SK-N-MC (cell line): ENCODE measurements around the gene GPR150.

Experiments
- DNase-seq: peaks from one replicate; pipeline ENCODE4 v3.0.0-alpha.2; 2011; ENCODE audit warnings: low read depth, low spot score
- H3K27ac ChIP-seq: fragments of 200-600 bp; sonication (generic); 2 replicates; pipeline ENCODE4 v1.5.1; 2016; ENCODE audit warnings: mixed run types
- H3K36me3 ChIP-seq: fragments of 200-600 bp; sonication (generic); 2 replicates; pipeline ENCODE4 v1.6.1; 2017; ENCODE audit warnings: antibody characterized with exemption, low read length, mixed read lengths; ENCODE audit not compliant: insufficient read depth
- H3K4me3 ChIP-seq: fragments of 200-600 bp; sonication (generic); 2 replicates; pipeline ENCODE4 v1.5.1; 2016
- H3K9ac ChIP-seq: fragments of 200-600 bp; sonication (generic); 2 replicates; pipeline ENCODE4 v1.8.0; 2017; ENCODE audit warnings: mixed run types, mixed read lengths; ENCODE audit not compliant: insufficient read length
- H3K9me3 ChIP-seq: fragments of 200-600 bp; sonication (generic); 2 replicates; pipeline ENCODE4 v1.6.1; 2017; ENCODE audit warnings: low read depth, mild to moderate bottlenecking, antibody characterized with exemption, low read length, moderate library complexity, mixed read lengths
- EZH2 ChIP-seq: fragments of 200-600 bp; sonication (generic); IDR thresholded peaks from one replicate; pipeline ENCODE4 v1.6.1; 2017; ENCODE audit warnings: antibody characterized with exemption
- FOXP2 ChIP-seq: optimal IDR thresholded peaks from 2 replicates; pipeline ENCODE3; 2011; ENCODE audit warnings: mild to moderate bottlenecking, moderate library complexity; ENCODE audit not compliant: insufficient read depth; ENCODE audit errors: extremely low read length, control extremely low read depth
- POLR2AphosphoS5 ChIP-seq: IDR thresholded peaks from 2 replicates; pipeline ENCODE4 v1.6.1; 2012; ENCODE audit warnings: mild to moderate bottlenecking, low read depth, low read length, borderline replicate concordance

Gene GPR150

DNA sequence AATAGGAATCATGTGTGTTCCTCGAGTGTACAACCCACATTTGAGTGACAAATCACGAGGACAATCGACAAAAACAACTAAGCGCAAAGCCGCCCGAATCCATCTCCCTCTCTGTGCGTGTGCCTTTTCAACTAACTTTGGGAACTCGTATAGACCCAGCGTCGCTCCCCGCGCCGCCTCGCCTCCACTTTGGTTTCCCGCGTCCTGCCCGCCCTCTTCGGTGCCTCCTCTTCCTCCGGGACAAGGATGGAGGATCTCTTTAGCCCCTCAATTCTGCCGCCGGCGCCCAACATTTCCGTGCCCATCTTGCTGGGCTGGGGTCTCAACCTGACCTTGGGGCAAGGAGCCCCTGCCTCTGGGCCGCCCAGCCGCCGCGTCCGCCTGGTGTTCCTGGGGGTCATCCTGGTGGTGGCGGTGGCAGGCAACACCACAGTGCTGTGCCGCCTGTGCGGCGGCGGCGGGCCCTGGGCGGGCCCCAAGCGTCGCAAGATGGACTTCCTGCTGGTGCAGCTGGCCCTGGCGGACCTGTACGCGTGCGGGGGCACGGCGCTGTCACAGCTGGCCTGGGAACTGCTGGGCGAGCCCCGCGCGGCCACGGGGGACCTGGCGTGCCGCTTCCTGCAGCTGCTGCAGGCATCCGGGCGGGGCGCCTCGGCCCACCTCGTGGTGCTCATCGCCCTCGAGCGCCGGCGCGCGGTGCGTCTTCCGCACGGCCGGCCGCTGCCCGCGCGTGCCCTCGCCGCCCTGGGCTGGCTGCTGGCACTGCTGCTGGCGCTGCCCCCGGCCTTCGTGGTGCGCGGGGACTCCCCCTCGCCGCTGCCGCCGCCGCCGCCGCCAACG is at the start of gene GPR150:
Gene GPR150, plus strand, starts transcription at position 58 of the 840 bp plus-strand sequence. Its CDS starts 189 bp downstream, at position 247.
- Histone ChIP-seq H3K27ac (no peak within 1 kb of the TSS), H3K9ac (no peak within 1 kb of the TSS), H3K4me3 (no peak within 1 kb of the TSS), H3K9me3 (no peaks in the 10 kb centered on the region), H3K36me3 (no peaks in the 10 kb centered on the region)
- TF ChIP-seq POLR2AphosphoS5 (no peak), FOXP2 (no peak), EZH2 (no peak)
- DNase-seq = no peak

DNA sequence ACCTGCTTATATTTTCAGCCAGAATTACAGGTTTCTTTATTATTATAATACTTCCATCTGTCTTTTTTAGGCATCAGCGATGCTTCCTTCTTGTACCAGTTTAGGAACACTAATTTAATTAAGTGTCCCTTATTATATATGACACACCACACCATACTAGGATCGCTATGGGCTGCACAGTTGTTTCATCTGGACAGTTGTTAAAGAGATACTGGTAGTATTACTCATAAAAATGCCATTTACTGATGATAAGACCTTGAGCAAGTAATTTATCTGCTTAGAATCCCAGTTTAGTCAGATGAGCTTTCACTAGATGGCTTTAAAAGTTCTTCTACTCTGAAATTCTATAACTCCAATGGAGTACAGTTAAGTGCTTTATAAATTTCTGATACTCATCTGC is 47.9 kb upstream of the GPR150 start:
- Histone ChIP-seq H3K9ac (no peak overlapping the region), H3K9me3 (no peaks in the 10 kb centered on the region), H3K27ac (no peak overlapping the region), H3K36me3 (peaks cover 6% of the 10 kb centered on the region; the same call in 1 of the 2 replicates), H3K4me3 (no peak overlapping the region)
- no peak for DNase-seq
- TF ChIP-seq FOXP2 (no peak), EZH2 (no peak), POLR2AphosphoS5 (no peak)

DNA sequence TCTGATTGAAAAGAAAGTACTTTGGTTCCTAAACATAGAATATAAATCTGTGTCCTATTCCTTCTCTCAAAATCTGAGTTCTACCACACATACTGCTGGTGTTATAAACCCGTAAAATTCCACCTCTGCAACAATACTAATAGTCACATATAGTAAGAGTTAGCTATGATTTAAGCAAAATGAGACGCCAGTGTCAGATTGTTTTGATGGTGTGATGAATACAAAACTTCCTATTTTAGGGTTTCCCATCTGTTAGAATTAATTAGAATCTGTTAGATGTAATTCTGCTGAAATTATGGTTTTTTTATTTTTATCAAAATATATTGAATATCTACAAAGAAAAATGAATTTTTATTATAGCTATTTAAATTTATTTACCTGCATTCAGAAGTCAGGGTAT is 38.3 kb upstream of the GPR150 start:
- no peak for DNase-seq
- Histone ChIP-seq H3K27ac (no peak overlapping the region), H3K4me3 (no peak overlapping the region), H3K9ac (no peak overlapping the region), H3K9me3 (no peaks in the 10 kb centered on the region), H3K36me3 (no peaks in the 10 kb centered on the region)
- no peak for TF ChIP-seq FOXP2
- TF ChIP-seq POLR2AphosphoS5 = no peak
- TF ChIP-seq EZH2 = no peak

DNA sequence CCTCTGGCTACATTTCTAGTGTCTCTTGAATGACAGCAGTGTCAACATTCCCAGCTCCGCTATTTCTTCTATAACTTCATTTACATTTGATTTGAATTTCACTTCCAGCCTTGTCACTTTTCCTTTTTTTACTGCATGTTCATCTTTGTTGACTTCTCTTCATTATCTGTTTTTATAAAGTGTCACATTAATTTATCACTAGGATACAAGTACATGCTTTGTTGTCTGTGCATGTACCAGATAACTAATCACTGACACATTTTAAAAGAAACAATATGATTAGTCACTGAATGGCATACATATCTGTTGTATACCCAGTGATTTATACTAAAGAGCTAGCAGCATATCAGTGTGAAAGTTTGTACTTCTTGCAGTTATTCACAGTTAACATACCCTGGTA is 35.9 kb upstream of the GPR150 start:
- no peaks in the 10 kb centered on the region for H3K36me3 ChIP-seq
- no peak for TF ChIP-seq EZH2
- TF ChIP-seq POLR2AphosphoS5 = no peak
- no peak for TF ChIP-seq FOXP2
- no peak overlapping the region for H3K9ac ChIP-seq

DNA sequence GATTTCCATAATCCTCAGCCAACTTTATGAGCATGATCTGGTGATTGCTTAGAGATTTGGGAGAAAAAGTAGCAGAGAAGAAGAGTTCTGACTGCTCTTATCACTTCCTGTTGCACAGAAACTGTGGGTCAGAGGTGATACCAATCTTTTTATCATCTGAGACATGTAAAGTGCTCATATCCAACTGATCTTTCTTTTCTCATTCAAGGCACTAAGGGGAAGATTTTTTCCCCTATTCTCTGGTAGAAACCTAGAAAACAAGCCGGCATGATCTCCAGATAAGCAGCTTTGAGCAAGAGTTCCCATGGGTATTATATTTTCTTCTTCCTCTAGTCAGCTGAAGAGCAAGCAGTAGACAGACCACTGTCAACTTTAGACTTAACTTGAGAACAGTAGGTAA is 29.0 kb upstream of the GPR150 start:
- H3K9ac ChIP-seq = no peak overlapping the region

More for the DNA sequence above, 35.9 kb upstream of the GPR150 start:
- DNase-seq = no peak
- H3K4me3 ChIP-seq = no peak overlapping the region
- H3K9me3 ChIP-seq = no peaks in the 10 kb centered on the region
- H3K27ac ChIP-seq = no peak overlapping the region

DNA sequence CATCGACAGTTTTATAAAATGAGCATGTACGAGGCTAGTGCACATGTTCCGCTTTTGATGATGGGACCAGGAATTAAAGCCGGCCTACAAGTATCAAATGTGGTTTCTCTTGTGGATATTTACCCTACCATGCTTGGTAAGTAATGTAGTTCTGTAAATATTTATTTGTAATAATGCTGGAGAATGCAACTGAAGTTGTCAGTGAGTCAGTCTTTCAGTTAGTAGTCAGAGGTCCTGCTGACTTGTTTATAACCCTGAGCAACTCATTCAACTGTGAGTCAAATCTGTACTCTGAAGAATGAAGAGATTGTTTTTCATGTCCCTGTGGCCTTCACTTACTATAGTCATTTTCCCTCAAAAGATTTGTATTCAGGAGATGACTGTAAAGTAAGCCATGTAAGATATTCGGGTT is 28.4 kb upstream of the GPR150 start:
- no peak for TF ChIP-seq EZH2
- no peak for TF ChIP-seq POLR2AphosphoS5
- no peak for TF ChIP-seq FOXP2
- H3K36me3 ChIP-seq = no peaks in the 10 kb centered on the region
- DNase-seq = no peak
- H3K27ac ChIP-seq = no peak overlapping the region
- H3K4me3 ChIP-seq = no peak overlapping the region
- H3K9me3 ChIP-seq = no peaks in the 10 kb centered on the region
- no peak overlapping the region for H3K9ac ChIP-seq

More for the DNA sequence above, 29.0 kb upstream of the GPR150 start:
- TF ChIP-seq EZH2 (no peak), FOXP2 (no peak)
- H3K4me3 ChIP-seq = no peak overlapping the region
- no peak for DNase-seq
- no peak overlapping the region for H3K27ac ChIP-seq
- H3K36me3 ChIP-seq = no peaks in the 10 kb centered on the region
- H3K9me3 ChIP-seq = no peaks in the 10 kb centered on the region

DNA sequence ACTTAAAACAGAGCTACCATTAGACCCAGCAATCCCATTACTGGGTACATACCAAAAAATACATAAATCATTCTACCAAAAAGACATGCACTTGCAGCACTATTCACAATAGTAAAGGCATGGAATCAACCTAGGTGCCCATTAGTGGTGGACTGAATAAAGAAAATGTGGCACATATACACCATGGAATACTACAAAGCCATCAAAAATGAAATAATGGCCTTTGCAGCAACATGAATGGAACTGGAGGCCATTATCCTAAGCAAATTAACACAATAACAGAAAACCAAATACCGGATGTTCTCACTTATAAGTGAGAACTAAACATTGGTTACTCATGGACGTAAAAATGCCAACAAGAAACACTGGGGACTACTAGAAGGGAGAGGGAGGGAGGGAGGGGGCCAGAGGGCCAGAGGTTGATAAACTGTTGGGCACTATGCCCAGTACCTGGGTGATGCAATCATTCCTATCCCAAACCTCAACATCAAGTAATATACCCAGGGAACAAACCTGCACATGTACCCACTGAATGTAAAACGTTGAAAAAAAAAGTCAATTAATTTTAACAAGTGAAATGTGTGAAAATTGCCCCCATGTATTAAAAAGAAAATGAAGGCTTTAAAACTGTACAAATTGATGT is 24.5 kb upstream of the GPR150 start:
- H3K36me3 ChIP-seq = no peaks in the 10 kb centered on the region
- TF ChIP-seq FOXP2 = no peak
- TF ChIP-seq EZH2 = no peak
- TF ChIP-seq POLR2AphosphoS5 = no peak
- no peak overlapping the region for H3K4me3 ChIP-seq
- no peak overlapping the region for H3K27ac ChIP-seq
- H3K9ac ChIP-seq = no peak overlapping the region
- no peaks in the 10 kb centered on the region for H3K9me3 ChIP-seq
- DNase-seq = no peak

DNA sequence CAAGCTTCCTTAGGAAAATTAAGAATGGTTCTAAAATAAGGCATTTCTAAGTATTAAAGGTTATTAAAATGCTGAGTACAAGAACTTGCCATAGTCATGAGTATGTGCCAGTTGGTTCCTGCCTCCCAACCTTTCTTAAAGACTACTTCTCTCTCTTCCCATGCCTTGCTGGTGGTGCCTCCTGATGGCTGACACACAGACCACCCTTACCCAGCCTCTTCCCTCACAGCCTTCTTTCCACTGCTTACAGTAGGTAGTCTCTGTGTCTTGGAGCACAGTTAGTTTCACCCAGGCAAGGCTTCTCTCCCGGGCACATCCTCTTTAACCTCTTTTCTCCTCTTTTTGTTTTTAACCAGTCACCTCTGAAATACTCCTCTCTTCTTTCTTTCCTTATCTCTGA is 20.6 kb upstream of the GPR150 start:
- no peak for TF ChIP-seq EZH2
- no peak for TF ChIP-seq FOXP2
- TF ChIP-seq POLR2AphosphoS5 = no peak
- H3K9me3 ChIP-seq = no peaks in the 10 kb centered on the region
- no peak overlapping the region for H3K27ac ChIP-seq
- no peaks in the 10 kb centered on the region for H3K36me3 ChIP-seq
- H3K9ac ChIP-seq = no peak overlapping the region
- DNase-seq = no peak
- no peak overlapping the region for H3K4me3 ChIP-seq
